Measurements from ENCODE around the gene UBR4. TPM values are rescaled to one million over a fixed set of nuclear protein-coding genes. Genes with fewer than 3 reads are reported as not detected.

Gene UBR4
- polyA plus RNA-seq, 3 donors = 44.3 to 93.8 (median 49.4) TPM

DNA sequence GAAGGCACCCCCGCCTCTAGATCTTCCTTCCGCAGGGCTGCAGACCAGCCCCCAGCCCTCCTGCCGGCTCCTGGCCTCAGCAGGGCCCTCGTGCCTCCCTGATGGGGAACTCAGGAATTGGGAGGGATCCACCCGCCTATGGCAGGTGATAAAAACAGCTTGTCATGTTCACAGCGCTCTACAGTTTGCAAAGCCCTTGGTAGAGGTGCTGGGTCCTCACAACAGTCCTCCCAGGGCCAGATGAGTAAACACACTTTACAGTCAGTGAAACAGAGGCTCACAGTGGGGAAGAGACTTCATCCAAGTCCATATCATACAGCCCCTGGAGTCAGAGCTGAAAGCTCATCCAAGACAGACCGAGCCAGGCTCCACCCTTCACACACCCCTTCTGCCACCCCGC lies 156.6 kb downstream of the UBR4 start:
- Histone ChIP-seq H2AFZ (ENCODE audit: insufficient read depth, low read depth, low read length, poor library complexity, severe bottlenecking) (no peak overlapping the region), H3K4me2 (replicated peaks; ENCODE audit: extremely low read depth, low read length, poor library complexity, severe bottlenecking) (no peak overlapping the region), H3K27me3 (ENCODE audit: control insufficient read depth in 2 of 2, insufficient read depth in 2 of 2, low read length in 2 of 2) (peaks cover 7 to 24% of the 10 kb centered on the region in 2 donors), H4K20me1 (ENCODE audit: insufficient read depth, low read length) (no peaks in the 10 kb centered on the region), H3K4me1 (ENCODE audit: control insufficient read depth in 1 of 2, insufficient read depth in 2 of 2, low read length in 2 of 2) (peaks cover 0 to 3% of the 10 kb centered on the region in 2 donors), H3K27ac (ENCODE audit: low read depth in 1 of 2, low read length in 2 of 2) (no peak overlapping the region), H3K4me3 (replicated peaks in 1 of 3; ENCODE audit: low read depth in 2 of 3, low read length in 3 of 3) (no peak overlapping the region), H3K36me3 (replicated peaks in 1 of 2; ENCODE audit: control insufficient read depth in 1 of 2, insufficient read depth in 2 of 2, low read length in 2 of 2) (no peaks in the 10 kb centered on the region), H3K9me3 (replicated peaks in 1 of 2; ENCODE audit: control insufficient read depth in 1 of 2, insufficient read depth in 1 of 2, low read length in 2 of 2) (no peaks in the 10 kb centered on the region), H3K9ac (ENCODE audit: insufficient read depth, low read length, poor library complexity, severe bottlenecking) (no peak overlapping the region), H3K79me2 (ENCODE audit: insufficient read depth, low read length) (no peaks in the 10 kb centered on the region)
- no peak overlapping the region for H3K4me3 Mint-ChIP-seq
- no peak for DNase-seq
- no peak overlapping the region for H3K27ac Mint-ChIP-seq
- peaks cover 5% of the 10 kb centered on the region for H3K4me1 Mint-ChIP-seq
- peaks cover 44 to 60% (median 54%) of the 10 kb centered on the region in 3 donors for H3K27me3 Mint-ChIP-seq (ENCODE audit: low read depth in 3 of 3)
- 74% methylated on average over 5 of the region's 8 CpGs for WGBS (ENCODE audit: insufficient coverage)
- intact Hi-C loops (cut with micrococcal nuclease) = no loop called here
- TF ChIP-seq, protein P1, sequence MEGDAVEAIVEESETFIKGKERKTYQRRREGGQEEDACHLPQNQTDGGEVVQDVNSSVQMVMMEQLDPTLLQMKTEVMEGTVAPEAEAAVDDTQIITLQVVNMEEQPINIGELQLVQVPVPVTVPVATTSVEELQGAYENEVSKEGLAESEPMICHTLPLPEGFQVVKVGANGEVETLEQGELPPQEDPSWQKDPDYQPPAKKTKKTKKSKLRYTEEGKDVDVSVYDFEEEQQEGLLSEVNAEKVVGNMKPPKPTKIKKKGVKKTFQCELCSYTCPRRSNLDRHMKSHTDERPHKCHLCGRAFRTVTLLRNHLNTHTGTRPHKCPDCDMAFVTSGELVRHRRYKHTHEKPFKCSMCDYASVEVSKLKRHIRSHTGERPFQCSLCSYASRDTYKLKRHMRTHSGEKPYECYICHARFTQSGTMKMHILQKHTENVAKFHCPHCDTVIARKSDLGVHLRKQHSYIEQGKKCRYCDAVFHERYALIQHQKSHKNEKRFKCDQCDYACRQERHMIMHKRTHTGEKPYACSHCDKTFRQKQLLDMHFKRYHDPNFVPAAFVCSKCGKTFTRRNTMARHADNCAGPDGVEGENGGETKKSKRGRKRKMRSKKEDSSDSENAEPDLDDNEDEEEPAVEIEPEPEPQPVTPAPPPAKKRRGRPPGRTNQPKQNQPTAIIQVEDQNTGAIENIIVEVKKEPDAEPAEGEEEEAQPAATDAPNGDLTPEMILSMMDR (IDR thresholded peaks at IDR 0.05) = no peak
- H3K36me3 Mint-ChIP-seq = no peaks in the 10 kb centered on the region
- peaks cover 0 to under 1% (median 0%) of the 10 kb centered on the region in 7 donors for H3K9me3 Mint-ChIP-seq

DNA sequence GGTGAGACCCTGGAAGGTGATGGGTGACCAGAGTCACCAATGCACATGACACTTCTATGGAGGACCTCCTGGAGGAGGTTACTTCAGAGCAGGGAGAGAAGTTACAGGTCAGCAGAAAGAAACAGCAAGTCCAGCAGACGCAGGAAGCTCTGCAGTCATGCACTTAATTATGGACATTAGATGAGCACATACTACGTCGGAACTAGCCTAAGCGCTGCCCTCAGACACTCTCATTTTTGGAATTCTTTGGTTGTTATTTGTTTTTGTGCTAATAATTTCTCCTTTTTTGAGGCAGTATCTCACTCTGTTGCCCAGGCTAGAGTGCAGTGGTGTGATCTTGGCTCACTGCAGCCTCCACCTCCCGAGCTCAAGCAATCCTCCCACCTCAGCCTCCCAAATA lies 160.3 kb downstream of the UBR4 start:
- Histone ChIP-seq H3K4me1 (ENCODE audit: control insufficient read depth in 1 of 2, insufficient read depth in 2 of 2, low read length in 2 of 2) (no peaks in the 10 kb centered on the region), H3K27me3 (ENCODE audit: control insufficient read depth in 2 of 2, insufficient read depth in 2 of 2, low read length in 2 of 2) (peaks cover 0 to 7% of the 10 kb centered on the region in 2 donors), H3K4me3 (replicated peaks in 1 of 3; ENCODE audit: low read depth in 2 of 3, low read length in 3 of 3) (no peak overlapping the region), H4K20me1 (ENCODE audit: insufficient read depth, low read length) (no peaks in the 10 kb centered on the region), H3K79me2 (ENCODE audit: insufficient read depth, low read length) (no peaks in the 10 kb centered on the region), H2AFZ (ENCODE audit: insufficient read depth, low read depth, low read length, poor library complexity, severe bottlenecking) (no peak overlapping the region), H3K4me2 (replicated peaks; ENCODE audit: extremely low read depth, low read length, poor library complexity, severe bottlenecking) (no peak overlapping the region), H3K9me3 (replicated peaks in 1 of 2; ENCODE audit: control insufficient read depth in 1 of 2, insufficient read depth in 1 of 2, low read length in 2 of 2) (no peaks in the 10 kb centered on the region), H3K36me3 (replicated peaks in 1 of 2; ENCODE audit: control insufficient read depth in 1 of 2, insufficient read depth in 2 of 2, low read length in 2 of 2) (no peaks in the 10 kb centered on the region), H3K9ac (ENCODE audit: insufficient read depth, low read length, poor library complexity, severe bottlenecking) (no peak overlapping the region), H3K27ac (ENCODE audit: low read depth in 1 of 2, low read length in 2 of 2) (no peak overlapping the region)
- no CpG with 5 or more reads among the region's 5 CpGs for WGBS (ENCODE audit: insufficient coverage)
- Mint-ChIP-seq H3K9me3 (peaks cover 0 to 3% (median 0%) of the 10 kb centered on the region in 7 donors), H3K4me3 (no peak overlapping the region), H3K27ac (no peak overlapping the region), H3K27me3 (ENCODE audit: low read depth in 3 of 3) (peaks cover 22 to 35% (median 33%) of the 10 kb centered on the region in 3 donors), H3K36me3 (no peaks in the 10 kb centered on the region), H3K4me1 (peaks cover 2% of the 10 kb centered on the region)
- no peak for DNase-seq
- TF ChIP-seq, protein P1 (IDR thresholded peaks at IDR 0.05) = no peak
- intact Hi-C loops (cut with micrococcal nuclease) = no loop called here

Data from CD14-positive monocyte (primary cell).